GM19397 (cell line): ENCODE data around the gene KCMF1.

Source experiments
- ATAC-seq: cut with Tn5 transposase; IDR thresholded peaks from one replicate; pipeline ENCODE4 v1.9.1; 2021; ENCODE audit warnings: mild to moderate bottlenecking, moderate library complexity; ENCODE audit not compliant: unreplicated experiment

Gene KCMF1

DNA sequence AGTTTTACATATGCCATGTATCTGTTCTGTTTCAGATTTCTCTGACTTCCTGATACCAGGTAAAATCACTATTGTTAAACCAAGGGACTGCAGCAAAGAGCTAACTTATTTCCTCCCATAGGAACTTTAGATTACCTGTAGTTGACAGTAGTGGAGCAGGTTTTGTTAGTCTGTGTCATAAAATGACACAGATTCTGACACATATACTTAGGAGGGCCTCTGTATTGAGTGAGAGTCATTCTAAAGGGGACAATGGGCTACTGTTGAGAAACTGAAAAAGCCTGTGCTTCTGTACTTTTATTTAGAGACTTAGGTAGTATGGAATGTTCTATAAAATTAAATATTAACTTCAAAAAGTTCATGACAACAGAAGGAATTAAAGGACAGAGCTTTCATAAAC lies 48.2 kb downstream of the KCMF1 start:
- no peak for ATAC-seq

DNA sequence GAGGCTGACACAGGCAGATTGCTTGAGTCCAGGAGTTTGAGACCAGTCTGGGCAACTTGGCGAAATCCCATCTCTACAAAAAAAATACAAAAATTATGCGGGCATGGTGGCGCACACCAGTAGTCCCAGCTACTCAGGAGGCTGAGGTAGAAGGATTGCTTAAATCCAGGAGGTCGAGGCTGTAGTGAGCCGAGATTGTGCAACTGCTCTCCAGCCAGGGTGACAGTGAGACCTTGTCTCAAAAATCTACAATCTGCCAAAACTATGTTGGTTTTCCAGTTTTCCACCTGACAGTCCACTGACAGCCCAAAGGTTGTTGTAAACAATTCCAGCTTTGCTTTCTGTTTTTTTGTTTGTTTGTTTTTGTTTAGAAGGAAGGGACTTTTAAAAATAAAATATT lies 51.3 kb downstream of the KCMF1 start:
- no peak for ATAC-seq

DNA sequence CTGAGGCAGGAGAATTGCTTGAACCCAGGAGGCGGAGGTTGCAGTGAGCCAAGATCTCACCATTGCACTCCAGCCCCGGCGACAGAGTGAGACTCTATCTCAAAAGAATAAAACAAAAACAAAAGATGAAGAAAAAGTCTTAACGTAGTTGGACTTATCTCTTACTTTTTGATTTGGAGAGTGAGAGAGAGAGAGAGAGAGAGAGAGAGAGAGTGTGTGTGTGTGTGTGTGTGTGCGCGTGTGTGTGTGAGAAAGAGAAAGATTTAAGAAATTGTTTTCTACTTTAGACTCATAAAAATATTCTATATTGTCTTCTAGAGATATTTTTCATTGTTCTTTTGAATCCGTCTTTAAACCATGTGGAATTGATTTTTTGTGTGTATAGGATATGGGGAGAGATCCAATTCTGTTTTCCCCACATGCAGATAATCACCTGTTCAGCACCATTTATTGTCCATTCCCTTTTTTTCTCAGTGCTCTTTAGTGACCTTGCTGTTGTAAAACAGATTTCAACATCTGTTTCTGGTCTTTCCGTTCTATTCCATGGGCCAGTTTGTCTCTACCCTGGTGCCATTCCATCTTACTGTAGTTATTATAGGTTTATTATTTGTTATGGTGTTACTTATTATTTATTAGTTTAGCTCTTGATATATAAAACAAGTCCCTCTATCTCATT lies 53.5 kb downstream of the KCMF1 start:
- ATAC-seq: no peak

DNA sequence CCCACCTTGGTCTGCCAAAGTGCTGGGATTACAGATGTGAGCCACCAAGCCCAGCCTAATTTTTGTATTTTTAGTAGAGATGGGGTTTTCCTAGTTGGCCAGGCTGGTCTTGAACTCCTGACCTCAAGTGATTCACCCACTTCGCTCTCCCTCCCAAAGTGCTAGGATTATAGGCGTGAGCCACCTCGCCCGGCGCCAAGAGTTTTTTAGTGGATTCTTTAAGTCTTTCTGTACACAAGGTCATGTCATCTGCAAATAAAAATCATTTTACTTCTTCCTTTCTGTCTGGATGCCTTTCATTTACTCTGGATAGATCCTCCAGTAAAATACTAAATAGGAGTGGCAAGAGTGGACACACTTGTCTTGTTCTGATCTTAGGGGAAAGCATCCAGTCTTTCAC lies 61.7 kb downstream of the KCMF1 start:
- no peak for ATAC-seq

DNA sequence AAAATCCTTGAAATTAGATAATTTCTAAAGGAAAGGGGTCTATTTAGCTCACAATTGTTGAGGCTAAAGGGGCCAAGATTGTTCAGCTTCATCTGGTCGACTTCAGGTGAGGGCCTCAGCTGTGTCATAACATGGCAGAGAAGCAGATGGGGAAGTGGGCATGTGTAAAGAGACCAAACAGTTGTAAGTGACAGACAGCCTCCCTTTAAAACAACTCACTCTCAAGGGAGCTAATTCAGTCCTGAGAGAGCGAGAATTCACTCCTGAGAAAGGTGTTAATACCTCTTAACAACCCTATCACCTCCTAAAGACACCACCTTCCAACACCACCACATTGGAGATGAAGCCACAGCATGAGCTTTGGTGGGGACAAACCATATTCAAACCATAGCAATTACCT lies 62.4 kb downstream of the KCMF1 start:
- no peak for ATAC-seq

DNA sequence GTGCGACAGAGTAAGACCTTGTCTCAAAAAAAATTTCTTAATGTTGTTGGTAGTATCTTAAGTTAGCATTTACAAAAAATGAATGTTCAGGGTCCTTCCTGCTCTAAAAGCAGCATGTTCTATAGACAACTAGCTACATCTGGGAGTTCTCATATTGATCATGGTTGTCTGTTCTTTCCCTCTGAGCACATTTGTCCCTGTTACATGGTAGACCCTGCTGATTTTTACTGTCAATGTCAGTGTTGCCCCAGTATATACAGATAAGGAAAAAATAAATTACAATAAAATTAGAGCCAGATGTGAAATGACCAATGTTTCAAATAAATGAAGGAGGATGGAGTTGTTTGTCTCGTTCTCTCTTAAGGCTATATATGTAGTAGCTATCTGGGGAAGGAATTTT lies 63.2 kb downstream of the KCMF1 start:
- no peak for ATAC-seq

DNA sequence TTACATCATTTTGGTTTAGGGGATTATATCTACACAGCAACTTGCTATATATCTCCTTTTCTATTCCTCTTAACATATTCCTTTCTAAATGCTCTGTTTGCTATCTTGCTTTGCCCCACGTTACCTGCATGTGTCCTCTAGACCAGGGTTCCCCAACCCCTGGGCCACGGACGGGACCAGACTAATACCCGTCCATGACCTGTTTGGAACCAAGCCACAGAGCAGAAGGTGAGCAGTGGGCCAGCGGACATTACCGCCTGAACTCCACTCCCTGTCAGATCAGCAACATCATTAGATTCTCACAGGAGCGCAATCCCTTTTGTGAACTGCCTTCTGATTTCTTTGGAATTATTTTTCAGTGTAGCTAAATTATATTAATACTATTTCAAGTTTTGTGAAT lies 66.7 kb downstream of the KCMF1 start:
- no peak for ATAC-seq

DNA sequence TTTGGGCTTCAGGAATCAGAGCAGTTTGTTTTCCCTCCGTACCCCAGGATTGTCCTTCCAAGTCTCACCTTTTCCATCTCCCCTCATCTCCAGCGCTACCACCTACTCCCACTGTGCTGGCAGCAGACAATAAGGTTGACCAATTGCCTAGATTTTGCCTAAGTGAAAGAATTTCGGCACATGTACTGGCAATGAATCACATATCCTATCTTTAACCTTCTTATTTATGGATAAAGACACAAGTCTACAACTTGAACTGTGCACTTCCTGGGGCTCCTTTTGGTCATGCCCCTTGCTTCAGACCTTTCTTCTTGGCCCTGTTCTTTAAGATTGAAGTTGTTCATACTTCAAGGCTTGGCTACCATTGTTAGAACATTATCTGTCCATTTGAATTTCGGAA lies 71.4 kb downstream of the KCMF1 start:
- ATAC-seq: no peak

DNA sequence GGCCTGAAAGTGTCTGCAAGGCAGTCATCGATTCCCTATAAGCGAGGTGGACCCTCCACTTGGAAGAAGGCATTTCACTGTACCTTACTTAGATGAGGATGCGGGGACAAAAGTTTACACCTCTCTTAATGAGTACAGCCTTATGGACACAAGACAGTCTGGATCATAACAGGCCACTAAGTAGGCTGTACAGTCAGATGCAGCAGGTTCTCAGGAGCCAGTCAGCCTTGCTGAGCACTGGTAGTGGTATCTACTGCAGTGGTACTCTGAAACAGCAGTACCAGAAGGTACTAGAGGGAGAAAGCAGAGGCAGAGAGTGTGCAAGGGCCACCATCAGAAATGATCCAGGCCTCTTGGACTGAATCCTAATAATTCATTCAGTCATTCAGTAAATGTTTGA lies 77.6 kb downstream of the KCMF1 start:
- no peak for ATAC-seq

DNA sequence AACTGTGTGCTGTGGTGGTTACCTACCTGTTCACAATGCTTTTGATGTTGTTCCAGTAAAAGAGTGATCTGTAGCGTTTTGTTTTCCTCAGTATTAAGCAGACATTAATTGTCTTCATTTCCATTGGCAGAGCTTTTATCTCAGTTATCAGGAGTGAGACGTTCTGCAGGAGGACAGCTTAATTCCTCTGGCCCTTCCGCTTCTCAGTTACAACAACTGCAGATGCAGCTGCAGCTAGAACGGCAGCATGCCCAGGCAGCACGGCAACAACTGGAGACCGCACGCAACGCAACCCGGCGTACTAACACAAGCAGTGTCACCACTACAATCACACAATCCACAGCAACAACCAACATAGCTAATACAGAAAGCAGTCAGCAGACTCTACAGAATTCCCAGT lies 78.3 kb downstream of the KCMF1 start:
- no peak for ATAC-seq

DNA sequence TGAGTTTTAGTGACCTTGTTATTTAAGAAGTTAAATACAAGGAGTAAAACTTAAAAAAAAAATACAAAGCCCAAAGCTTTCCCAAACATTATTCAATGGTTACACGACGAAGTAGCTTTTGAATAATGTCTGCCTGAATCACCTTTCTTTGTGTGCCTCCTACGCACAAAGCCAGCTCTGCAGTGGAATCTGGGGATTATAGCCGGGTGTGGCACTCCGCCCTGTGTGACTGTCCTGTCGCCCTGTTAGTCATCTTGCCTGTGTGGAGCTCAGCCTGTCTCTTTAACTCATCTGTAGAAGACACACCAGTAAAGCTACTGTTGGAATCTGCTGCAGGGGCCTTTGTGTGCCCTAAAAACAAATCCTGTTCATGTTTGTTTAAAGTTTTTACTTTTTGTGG lies 82.8 kb downstream of the KCMF1 start:
- no peak for ATAC-seq

DNA sequence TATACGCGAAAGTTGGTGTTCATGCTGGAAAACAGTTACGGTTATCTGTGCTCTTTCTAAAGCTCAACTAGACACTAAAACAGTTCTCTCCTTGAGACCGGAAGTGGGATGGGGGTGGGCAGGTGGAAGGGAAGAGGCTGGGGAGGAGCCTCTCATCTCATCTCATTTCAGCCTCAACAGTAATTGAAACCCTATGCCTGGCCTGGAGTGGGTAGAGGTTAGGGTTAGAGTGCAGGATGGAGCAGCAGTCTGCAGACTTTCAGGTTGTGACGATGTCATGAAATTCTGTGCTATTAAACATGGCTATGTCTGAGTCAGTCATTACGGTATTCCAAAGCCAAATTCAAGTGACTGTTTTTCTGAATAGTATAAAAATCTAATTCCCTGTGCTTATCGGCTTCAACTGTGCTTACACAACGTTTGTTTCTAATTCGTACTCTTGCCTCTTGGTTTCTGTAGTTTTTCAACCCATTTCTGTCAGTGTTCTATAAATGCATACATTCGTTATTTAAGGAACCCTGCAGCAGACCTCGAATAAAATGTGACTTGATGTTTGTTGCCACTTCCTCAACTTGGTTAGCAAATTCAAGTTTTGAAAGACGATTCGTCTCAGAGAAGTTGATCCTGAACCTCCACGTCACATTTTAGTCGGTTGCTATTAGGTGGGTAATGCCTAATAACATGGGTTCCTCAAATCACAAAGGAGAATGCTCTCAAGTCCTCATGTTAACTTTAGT lies 86.4 kb downstream of the KCMF1 start:
- ATAC-seq: no peak

DNA sequence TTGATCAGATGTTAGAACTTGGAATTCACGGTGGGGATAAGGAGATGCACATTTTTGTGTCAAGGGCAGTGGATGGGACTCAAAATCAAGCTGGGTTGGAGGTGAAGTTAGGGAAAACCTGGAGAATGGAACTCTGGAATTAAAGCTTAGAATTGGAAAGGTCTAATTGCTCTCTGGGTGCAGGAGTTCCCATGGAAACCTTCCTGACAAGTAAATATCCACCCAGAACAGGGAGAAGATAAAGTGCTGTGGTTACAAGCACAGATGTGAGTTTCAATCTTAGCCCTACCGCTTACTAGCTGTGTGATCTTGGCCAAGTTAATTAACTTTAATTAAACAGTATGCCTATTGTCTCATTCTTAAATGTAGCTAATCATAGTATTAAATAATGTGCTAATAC lies 90.9 kb downstream of the KCMF1 start:
- ATAC-seq: no peak

DNA sequence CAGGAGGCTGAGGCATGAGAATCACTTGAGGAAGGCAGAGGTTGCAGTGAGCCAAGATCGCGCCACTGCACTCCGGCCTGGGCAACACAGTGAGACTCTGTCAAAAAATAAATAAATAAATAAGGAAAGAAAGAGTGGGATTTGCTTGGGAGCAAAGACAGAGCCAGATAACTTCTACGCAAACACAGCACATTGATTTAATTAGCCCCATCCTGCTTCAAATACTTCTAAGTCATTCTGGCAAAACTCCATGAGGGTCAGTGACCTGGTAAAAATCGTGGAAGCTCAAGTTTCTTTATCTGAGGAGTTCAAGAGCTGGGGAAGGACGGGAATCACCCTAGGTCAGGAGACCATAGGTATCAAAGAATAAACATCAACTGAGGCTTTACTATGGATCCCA lies 91.6 kb downstream of the KCMF1 start:
- ATAC-seq: no peak

DNA sequence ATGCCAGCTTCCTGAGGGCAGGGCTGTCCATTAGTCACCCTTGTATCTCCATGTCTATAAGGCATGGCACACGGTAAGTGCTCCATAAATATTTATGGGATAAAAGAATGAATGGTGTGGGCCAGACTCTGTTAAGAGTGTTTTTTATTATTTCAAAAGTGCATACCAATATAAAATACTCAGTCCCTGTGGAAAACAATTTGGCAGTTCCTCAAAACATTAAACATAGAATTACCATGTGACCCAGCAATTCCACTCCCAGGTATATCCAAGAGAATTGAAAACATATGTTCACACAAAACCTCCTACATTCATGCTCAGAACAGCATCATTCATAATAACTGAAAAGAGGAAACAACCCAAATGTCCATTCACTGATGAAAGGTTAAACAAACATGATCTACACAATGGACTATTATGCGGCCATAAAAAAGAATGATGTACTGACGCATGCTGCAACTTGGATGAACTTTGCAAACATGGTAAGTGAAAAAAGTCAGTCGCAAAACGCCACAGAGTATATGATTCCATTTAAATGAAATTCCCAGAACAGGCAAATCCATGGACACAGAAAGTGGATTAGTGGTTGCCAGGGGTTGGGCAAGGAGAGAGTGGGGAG lies 93.1 kb downstream of the KCMF1 start:
- ATAC-seq: no peak

DNA sequence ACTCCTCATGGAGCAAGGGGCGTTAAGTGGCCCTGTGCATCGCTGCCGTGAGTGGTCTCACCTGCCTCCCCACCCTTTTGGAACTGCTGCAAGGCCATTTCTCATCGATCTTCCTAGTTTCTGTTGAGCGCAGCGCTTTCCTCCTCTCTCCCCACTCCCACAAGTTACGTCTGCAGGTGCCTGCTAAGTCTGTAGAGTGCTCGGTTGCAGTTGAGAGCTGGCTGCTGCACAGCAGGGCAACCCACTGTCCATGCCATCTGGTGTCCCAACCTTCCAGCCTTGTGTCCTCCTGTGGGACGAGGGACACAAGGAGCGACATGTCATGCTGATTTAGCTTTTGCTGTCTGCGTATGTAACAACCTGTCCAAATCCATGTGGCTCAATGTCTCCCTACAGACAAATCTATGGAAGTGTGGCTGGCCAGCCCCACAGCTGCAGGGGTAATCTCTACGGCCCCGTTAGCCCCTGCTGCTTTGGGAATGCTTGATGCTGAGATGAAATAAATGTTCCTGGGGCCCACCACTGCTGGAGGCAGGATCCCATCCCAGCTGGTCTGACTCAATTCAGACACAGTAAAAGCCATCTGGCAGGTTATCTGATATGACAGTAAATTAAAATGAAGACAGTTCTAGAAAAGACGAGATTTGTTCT lies 94.1 kb downstream of the KCMF1 start:
- ATAC-seq: no peak

DNA sequence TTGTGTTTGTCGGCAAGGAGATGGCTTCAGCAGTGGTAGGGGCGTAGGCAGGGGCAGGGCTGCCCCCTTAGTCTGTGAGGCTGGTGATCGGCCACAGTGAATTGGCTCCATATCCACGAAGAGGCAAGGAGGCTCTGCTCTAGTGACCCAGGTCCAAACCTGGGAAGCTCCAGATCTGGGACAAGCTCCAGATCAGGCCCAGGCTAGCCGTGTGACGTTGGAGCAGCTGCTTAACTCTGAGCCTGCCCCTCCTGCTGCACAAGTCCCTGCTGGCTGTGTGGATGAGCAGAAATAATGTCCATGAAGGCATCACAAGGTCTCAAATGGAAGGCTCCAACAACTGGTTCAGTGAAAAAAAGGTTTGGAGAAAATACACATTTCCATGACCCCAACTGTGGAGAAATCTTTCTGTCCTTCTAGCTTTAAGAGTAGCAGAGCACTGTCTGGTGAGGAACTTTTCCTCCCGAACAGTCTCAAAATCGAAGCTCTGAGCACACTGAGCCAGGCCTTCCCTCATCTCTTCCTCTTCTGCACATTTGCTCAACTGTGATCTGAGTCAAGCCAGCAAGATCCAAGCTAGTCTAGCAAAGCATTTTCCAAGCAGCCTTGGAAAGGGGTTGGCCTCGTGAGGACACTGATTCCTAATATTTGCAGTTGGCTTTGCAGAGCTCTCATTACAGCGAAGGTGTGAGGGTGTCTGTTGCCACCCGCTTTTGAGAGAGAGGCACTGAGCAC lies 95.2 kb downstream of the KCMF1 start:
- no peak for ATAC-seq

DNA sequence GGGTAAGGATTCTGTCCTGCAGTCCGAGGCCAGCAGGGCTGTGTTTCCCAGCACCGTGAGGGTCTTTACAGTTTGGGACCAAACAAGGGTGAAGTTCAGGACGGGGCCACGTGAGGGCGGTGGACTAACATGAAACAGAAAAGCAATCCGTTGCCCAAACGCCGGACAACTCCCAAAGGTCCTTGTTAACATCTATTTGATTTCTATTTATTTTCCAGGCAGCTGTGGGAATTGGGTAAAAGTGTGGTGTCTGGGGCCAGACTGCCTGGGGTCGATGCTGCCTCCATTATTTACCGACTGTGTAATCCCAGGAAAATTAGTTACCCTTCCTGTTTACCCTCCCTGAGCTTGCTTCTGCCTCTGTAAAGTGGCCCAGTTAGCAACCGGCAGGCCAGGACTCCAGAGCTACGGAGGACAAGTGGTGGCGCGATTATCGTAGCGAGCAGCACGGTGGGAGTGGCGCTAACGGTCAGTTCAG lies 96.0 kb downstream of the KCMF1 start:
- ATAC-seq: no peak

DNA sequence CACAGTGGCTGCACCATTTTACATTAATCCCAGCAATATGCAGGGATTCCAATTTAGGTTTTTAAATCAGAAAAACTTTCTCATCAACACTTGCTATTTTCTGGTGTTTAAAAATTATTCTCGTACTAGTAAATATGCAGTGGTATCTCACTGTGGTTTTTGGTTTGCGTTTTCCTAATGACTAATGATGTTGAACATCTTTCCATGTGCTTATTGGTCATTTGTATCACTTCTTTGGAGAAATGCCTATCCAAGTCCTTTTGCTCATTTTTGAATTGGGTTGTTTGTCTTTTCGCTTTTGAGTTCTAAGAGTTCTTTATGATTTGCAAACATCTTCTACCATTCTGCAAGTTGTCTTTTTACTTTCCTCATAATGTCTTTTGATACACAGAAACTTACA lies 100.1 kb downstream of the KCMF1 start:
- ATAC-seq: no peak

DNA sequence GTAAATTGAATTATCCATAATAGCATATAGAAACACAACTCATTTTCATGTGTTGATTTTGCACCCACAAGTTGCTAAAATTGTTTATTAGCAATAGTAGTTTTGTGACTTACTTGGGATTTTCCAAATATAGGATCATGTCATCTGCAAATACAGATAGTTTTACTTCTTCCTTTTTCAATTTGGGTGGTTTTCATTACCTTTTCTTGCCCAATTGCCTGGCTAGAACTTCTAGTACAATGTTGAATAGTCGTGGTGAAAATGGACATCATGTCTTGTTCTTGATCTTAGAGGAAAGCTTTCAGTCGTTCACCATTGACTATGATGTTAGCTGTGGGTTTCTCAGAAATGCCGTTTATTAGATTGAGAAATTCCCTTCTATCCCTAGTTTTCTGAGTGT lies 102.1 kb downstream of the KCMF1 start:
- ATAC-seq: no peak

DNA sequence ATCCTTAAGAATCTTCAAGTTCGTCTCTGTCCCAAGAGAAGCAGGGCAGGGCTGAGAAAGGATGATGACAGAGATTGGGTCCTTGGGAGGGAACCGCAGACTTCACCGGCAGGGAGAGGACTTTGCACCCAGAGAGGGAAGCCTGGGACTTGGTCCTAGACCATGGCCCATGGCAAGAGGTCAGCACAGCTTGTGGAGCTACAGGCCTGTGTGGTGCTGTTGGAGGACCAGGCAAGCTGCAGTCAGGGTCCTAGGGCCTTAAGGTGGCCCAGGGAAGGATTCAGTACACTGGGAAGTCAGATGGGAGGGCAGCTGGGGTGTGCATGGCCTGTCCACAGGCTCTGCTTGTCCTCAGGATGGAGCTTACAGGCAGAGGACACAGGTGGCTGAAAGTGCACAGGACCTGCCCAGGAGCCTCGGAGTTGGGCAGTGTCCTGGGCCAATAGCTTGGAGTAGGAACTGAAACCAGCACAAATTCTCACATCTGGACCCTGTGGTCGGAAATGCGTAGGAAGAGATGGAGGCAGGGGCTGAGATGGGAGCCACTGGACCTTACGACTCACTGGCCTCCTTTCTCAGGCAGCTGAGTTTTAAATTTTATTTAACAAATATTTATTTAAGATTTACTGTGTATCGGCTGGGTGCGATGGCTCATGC lies 105.8 kb downstream of the KCMF1 start:
- ATAC-seq: no peak
